AG04449 (cell line): ENCODE measurements around the gene MLST8.

Source experiments
- CTCF ChIA-PET: fragments of 350-600 bp; formaldehyde crosslinking; extraction: SDS; loops from one replicate; lab custom pipeline; 2021; ENCODE audit warnings: antibody characterized with exemption; lab: Yijun Ruan, JAX
- POLR2A ChIA-PET: fragments of 400-600, 350-600 bp; formaldehyde crosslinking; extraction: SDS; loops from one replicate; lab custom pipeline; 2020; ENCODE audit warnings: antibody characterized with exemption, inconsistent platforms; lab: Yijun Ruan, JAX
- DNase-seq: peaks from one replicate; pipeline ENCODE4 v3.0.0-alpha.2; 2010; ENCODE audit warnings: low read depth, low spot score
- H3K4me3 ChIP-seq: 2 replicates; pipeline ENCODE4 v1.5.1; 2011; ENCODE audit warnings: low read depth, mild to moderate bottlenecking, control low read depth, low read length
- CTCF ChIP-seq: IDR thresholded peaks from one replicate; pipeline ENCODE4 v1.5.1; 2011; ENCODE audit warnings: mild to moderate bottlenecking, moderate library complexity, low read length, control low read depth, inconsistent platforms; ENCODE audit not compliant: insufficient read depth; ENCODE audit errors: missing control alignments

The MLST8 gene

GRCh38 chr16:2214719-2214968 lies 9.4 kb downstream of the MLST8 start, which contains the start of gene PGP:
Gene PGP, minus strand, starts transcription at chr16:2214840. Its CDS starts 63 bp downstream, at chr16:2214777.
- no peak for DNase-seq
- H3K4me3 ChIP-seq = peak within 1 kb of the TSS; percentile 71
- no peak for TF ChIP-seq CTCF
- POLR2A ChIA-PET = interaction anchor here (0.8 to 2.6 kb wide), 4 partner anchors 9 to 60 kb away, joined by 6 to 13 read pairs (median 6); partner anchors contain the start of genes E4F1, ECI1 and TRAF7
- CTCF ChIA-PET = interaction anchor here (0.9 kb wide), 1 partner anchor 287 kb away, joined by 3 read pairs; no protein-coding TSS in a partner anchor

GRCh38 chr16:2216330-2216729 lies 11.1 kb downstream of the MLST8 start:
- no peak overlapping the region for H3K4me3 ChIP-seq
- TF ChIP-seq CTCF = no peak
- POLR2A ChIA-PET = no interaction called here
- no peak for DNase-seq
- CTCF ChIA-PET = interaction anchor here (1.0 to 1.2 kb wide), 2 partner anchors 21 to 258 kb away, joined by 3 read pairs; no protein-coding TSS in a partner anchor

- TF ChIP-seq CTCF = no peak
Observed at GRCh38 chr16:2223221-2223941, 18.1 kb downstream of the MLST8 start, which contains the start of gene E4F1. Gene E4F1, plus strand, starts transcription at chr16:2223591. Its CDS starts 23 bp downstream, at chr16:2223614.

GRCh38 chr16:2223942-2224486 lies 18.8 kb downstream of the MLST8 start:
- POLR2A ChIA-PET = interaction anchor here (1.8 kb wide), 1 partner anchor 10 kb away, joined by 6 read pairs; the partner anchor contains the start of gene PGP
- DNase-seq = no peak
- CTCF ChIA-PET = interaction anchor here (0.9 kb wide), 1 partner anchor 119 kb away, joined by 3 read pairs; no protein-coding TSS in a partner anchor
- peak overlapping the region; percentile 89 for H3K4me3 ChIP-seq
- peak; percentile 21 for TF ChIP-seq CTCF

More at GRCh38 chr16:2223221-2223941, 18.1 kb downstream of the MLST8 start, which contains the start of gene E4F1:
- H3K4me3 ChIP-seq = peak within 1 kb of the TSS; percentile 89
- ChIA-PET POLR2A (interaction anchor here (1.8 kb wide), 1 partner anchor 9 kb away, joined by 6 read pairs; the partner anchor contains the start of gene PGP), CTCF (no interaction called here)
- peak; percentile 92 for DNase-seq

GRCh38 chr16:2226245-2226793 lies 21.1 kb downstream of the MLST8 start:
- no peak for TF ChIP-seq CTCF
- ChIA-PET CTCF (interaction anchor here (1.1 kb wide), 1 partner anchor 24 kb away, joined by 4 read pairs; the partner anchor contains the start of gene ECI1), POLR2A (interaction anchor here (1.2 kb wide), 1 partner anchor 12 kb away, joined by 4 read pairs; no protein-coding TSS in a partner anchor)
- H3K4me3 ChIP-seq = no peak overlapping the region
- DNase-seq = no peak
